ENCODE measurements around the gene DCAF12.

- TF ChIP-seq CTCF (conservative IDR thresholded peaks at IDR 0.05; ENCODE audit: low read length): no peak
- no peak for TF ChIP-seq EZH2phosphoT487 (IDR thresholded peaks at IDR 0.05; ENCODE audit: borderline replicate concordance, low read depth, low read length)
Measured at GRCh38 chr9:34045903-34046302, 80.6 kb downstream of the DCAF12 start.
